Endothelial cell of umbilical vein (primary cell): ENCODE data around the gene CHURC1. TPM values are rescaled to one million over a fixed set of nuclear protein-coding genes. Genes with fewer than 3 reads are reported as not detected.

ENCODE experiments used
- BruUV-seq: library from RNA; stranded (reverse); fragments of 400-500 nt; replicated peaks from 2 replicates; lab custom pipeline; 2021; lab: Mats Ljungman, UMichigan
- CTCF ChIA-PET: fragments of 300-600, 350-600 bp; sonication (Branson Sonifier 250); formaldehyde crosslinking; loops from one replicate; lab custom pipeline; 2021; ENCODE audit warnings: antibody characterized with exemption, inconsistent platforms; lab: Charles Lee
- POLR2A ChIA-PET: fragments of 300-600, 350-600 bp; sonication (Branson Sonifier 250); formaldehyde crosslinking; loops from one replicate; lab custom pipeline; 2021; ENCODE audit warnings: antibody characterized with exemption, inconsistent platforms; lab: Charles Lee
- DNase-seq: peaks from one replicate; pipeline ENCODE4 v3.0.0-alpha.2; 2011; ENCODE audit warnings: low read depth, low spot score
- FAIRE-seq: peaks from 2 replicates; lab custom pipeline; 2011; peaks lifted over from hg19 to GRCh38; lab: Jason Lieb, UNC
- H2AFZ ChIP-seq: 2 replicates; pipeline ENCODE4 v1.6.0; 2012; ENCODE audit warnings: low read depth, low read length, control low read depth, inconsistent platforms
- H3K27ac ChIP-seq: 2 replicates; pipeline ENCODE4 v1.5.1; 2011; ENCODE audit warnings: low read depth, mild to moderate bottlenecking, control low read depth, low read length, moderate library complexity; ENCODE audit not compliant: insufficient read depth
- H3K27me3 ChIP-seq, 2 experiments: 2 replicates each; pipeline versions ENCODE4 v1.6.0 to v1.6.1; 2011; ENCODE audit warnings: low read length in 2 of 2, mixed read lengths in 1 of 2; ENCODE audit not compliant: control insufficient read depth in 2 of 2, insufficient read depth in 2 of 2
- H3K36me3 ChIP-seq, 2 experiments: 2 replicates in 1 of 2; 3 replicates in 1 of 2; pipeline ENCODE4 v1.5.1; 2011; ENCODE audit warnings: low read length in 2 of 2, mild to moderate bottlenecking in 1 of 2, moderate library complexity in 1 of 2; ENCODE audit not compliant: control insufficient read depth in 2 of 2, insufficient read depth in 2 of 2; ENCODE audit errors: extremely low read depth in 1 of 2
- H3K4me1 ChIP-seq: 3 replicates; pipeline ENCODE4 v1.5.1; 2011; ENCODE audit warnings: mild to moderate bottlenecking, low read length; ENCODE audit not compliant: control insufficient read depth, insufficient read depth; ENCODE audit errors: extremely low read depth
- H3K4me2 ChIP-seq: 2 replicates; pipeline ENCODE4 v1.6.1; 2011; ENCODE audit warnings: low read length, control low read depth, mixed read lengths; ENCODE audit not compliant: insufficient read depth
- H3K4me3 ChIP-seq, 3 experiments: fragments of 200-600 bp in 1 of 3; sonication (generic), shearing (Covaris generic) in 1 of 3; replicated peaks in 1 of 3; 2 replicates each; pipeline ENCODE4 v1.5.1; 2011 to 2016; ENCODE audit warnings: control low read depth in 3 of 3, low read length in 3 of 3, mild to moderate bottlenecking in 2 of 3, inconsistent platforms in 1 of 3, low read depth in 1 of 3, moderate library complexity in 1 of 3; ENCODE audit not compliant: insufficient read depth in 1 of 3
- H3K79me2 ChIP-seq: 2 replicates; pipeline ENCODE4 v1.6.0; 2012; ENCODE audit warnings: low read length, inconsistent platforms; ENCODE audit not compliant: control insufficient read depth, insufficient read depth
- H3K9ac ChIP-seq: replicated peaks from 2 replicates; pipeline ENCODE3; 2011; ENCODE audit warnings: low read length, control low read depth; ENCODE audit not compliant: insufficient read depth; ENCODE audit errors: extremely low read depth
- H3K9me1 ChIP-seq: replicated peaks from 3 replicates; pipeline ENCODE4 v1.6.0; 2011; ENCODE audit warnings: mild to moderate bottlenecking, low read length; ENCODE audit not compliant: control insufficient read depth, insufficient read depth; ENCODE audit errors: extremely low read depth
- H3K9me3 ChIP-seq: replicated peaks from 2 replicates; pipeline ENCODE4 v1.5.1; 2012; ENCODE audit warnings: low read length, inconsistent platforms; ENCODE audit not compliant: control insufficient read depth, insufficient read depth
- H4K20me1 ChIP-seq: replicated peaks from 2 replicates; pipeline ENCODE3; 2011; ENCODE audit warnings: mild to moderate bottlenecking, low read length; ENCODE audit not compliant: control insufficient read depth, insufficient read depth; ENCODE audit errors: extremely low read depth
- CTCF ChIP-seq, 2 donors: IDR thresholded peaks; 1 replicate in 1 of 2; 2 replicates in 1 of 2; pipeline ENCODE4 v1.5.1; 2011; ENCODE audit warnings: low read length in 2 of 2, mild to moderate bottlenecking in 2 of 2, moderate library complexity in 2 of 2, control low read depth in 1 of 2, inconsistent platforms in 1 of 2, low read depth in 1 of 2; ENCODE audit not compliant: insufficient read depth in 1 of 2; ENCODE audit errors: extremely low read depth in 1 of 2
- EZH2 ChIP-seq: IDR thresholded peaks from 2 replicates; pipeline ENCODE4 v1.6.1; 2012; ENCODE audit warnings: borderline replicate concordance, low read depth, mild to moderate bottlenecking, moderate library complexity, low read length, inconsistent platforms; ENCODE audit not compliant: severe bottlenecking
- FOS ChIP-seq: IDR thresholded peaks from 2 replicates; pipeline ENCODE4 v1.6.1; 2011; ENCODE audit warnings: mild to moderate bottlenecking, low read length, moderate library complexity, borderline replicate concordance; ENCODE audit not compliant: insufficient read depth
- GATA2 ChIP-seq: IDR thresholded peaks from 2 replicates; pipeline ENCODE4 v1.7.0; 2011; ENCODE audit warnings: low read depth, mild to moderate bottlenecking, moderate library complexity, mixed read lengths, low read length; ENCODE audit not compliant: insufficient read length, insufficient read depth
- JUN ChIP-seq: IDR thresholded peaks from 2 replicates; pipeline ENCODE4 v1.6.1; 2011; ENCODE audit warnings: borderline replicate concordance, low read depth; ENCODE audit not compliant: insufficient read length, insufficient read depth
- MAX ChIP-seq: IDR thresholded peaks from 2 replicates; pipeline ENCODE4 v1.6.1; 2011; ENCODE audit not compliant: insufficient read depth, insufficient read length
- MYC ChIP-seq: IDR thresholded peaks from one replicate; pipeline ENCODE4 v1.6.1; 2011; ENCODE audit warnings: mild to moderate bottlenecking, low read depth, low read length
- POLR2A ChIP-seq: IDR thresholded peaks from 2 replicates; pipeline ENCODE4 v1.6.1; 2012; ENCODE audit warnings: low read depth, mild to moderate bottlenecking, control low read depth, low read length
- POLR2AphosphoS5 ChIP-seq: IDR thresholded peaks from 2 replicates; pipeline ENCODE4 v1.6.1; 2012; ENCODE audit warnings: low read depth, mild to moderate bottlenecking, control low read depth, low read length, moderate library complexity; ENCODE audit not compliant: insufficient read depth
- dilution Hi-C: fragments of 300-500 bp; cut with MboI; formaldehyde crosslinking; loops from one replicate; pipeline ENCODE4 v1.15.0; 2019; ENCODE audit warnings: low sequenced_read_pairs; ENCODE audit not compliant: extremely low pct_ligation_motif_present
- intact Hi-C: fragments of 100-400 bp; cut with micrococcal nuclease; formaldehyde crosslinking; loops from one replicate; pipeline ENCODE4 v1.10.0; 2022
- polyA plus RNA-seq, 4 experiments: library from polyadenylated mRNA; depleted of rRNA in 3 of 4; stranded (reverse) in 3 of 4; unstranded in 1 of 4; fragments of >200 nt; gene quantifications; 2 replicates each; pipeline versions ENCODE4 v1.2.1 to v1.2.3, GENCODE V29; 2011 to 2012; ENCODE audit warnings: missing spikeins in 1 of 4
- total RNA-seq: library from RNA; stranded (reverse); gene quantifications from 2 replicates; pipeline ENCODE4 v1.2.3, GENCODE V29; 2021

Gene CHURC1
- total and polyA plus RNA-seq, 2 donors (not counting 3 experiments of a cell fraction or from before 2014, with no cell fraction given): 44.4 to 62.2 TPM

- Histone ChIP-seq H3K4me3 (no peak overlapping the region), H4K20me1 (peaks cover 3% of the 10 kb centered on the region), H3K9ac (no peak overlapping the region), H2AFZ (no peak overlapping the region), H3K4me1 (peaks cover 16% of the 10 kb centered on the region), H3K9me3 (no peaks in the 10 kb centered on the region), H3K27me3 (peaks cover 5% of the 10 kb centered on the region in 2 experiments), H3K27ac (no peak overlapping the region), H3K9me1 (no peaks in the 10 kb centered on the region), H3K79me2 (peaks cover 35% of the 10 kb centered on the region), H3K4me2 (peak overlapping the region; percentile 97), H3K36me3 (no peaks in the 10 kb centered on the region)
- ChIA-PET POLR2A (interaction anchor here (1.5 kb wide), 1 partner anchor 9 kb away, joined by 4 read pairs; no protein-coding TSS in a partner anchor), CTCF (interaction anchor here (1.7 kb wide), 1 partner anchor 8 kb away, joined by 11 read pairs; no protein-coding TSS in a partner anchor)
- dilution Hi-C loops (no loop called here), intact Hi-C loops (no loop called here)
- DNase-seq (no peak), FAIRE-seq (no peak)
- TF ChIP-seq GATA2 (no peak), JUN (no peak), FOS (no peak), POLR2A (no peak), CTCF (IDR thresholded peaks at IDR 0.05; ENCODE audit: extremely low read depth in 1 of 2, insufficient read depth in 1 of 2, low read depth in 1 of 2, low read length in 2 of 2) (no peak), EZH2 (no peak), POLR2AphosphoS5 (no peak), MYC (no peak), MAX (no peak)
- BruUV-seq: no TSS peak
These were observed 1.5 kb downstream of the CHURC1 start for GRCh38 chr14:64915797-64916196.
